Left ventricle myocardium inferior (tissue), 1 donor: ENCODE measurements around the gene SURF2. TPM values are rescaled to one million over a fixed set of nuclear protein-coding genes. Genes with fewer than 3 reads are reported as not detected.
"Not testable (repeated sequence)": the region's sequence is repeated elsewhere in the genome, so short reads cannot be mapped to it uniquely, and the experiment has no call there.

Source experiments
- DNase-seq: peaks from one replicate; pipeline ENCODE4 v3.0.0-alpha.2; 2020
- H3K27ac ChIP-seq: fragments of 200-600 bp; replicated peaks from 2 replicates; pipeline ENCODE4 v1.8.0; 2021
- H3K27me3 ChIP-seq: fragments of 200-600 bp; 2 replicates; pipeline ENCODE4 v1.8.0; 2021; ENCODE audit warnings: low read depth
- H3K36me3 ChIP-seq: fragments of 200-600 bp; 2 replicates; pipeline ENCODE4 v1.8.0; 2021
- H3K4me1 ChIP-seq: fragments of 200-600 bp; 2 replicates; pipeline ENCODE4 v1.8.0; 2021
- H3K4me3 ChIP-seq: fragments of 200-600 bp; 2 replicates; pipeline ENCODE4 v1.8.0; 2021; ENCODE audit warnings: mild to moderate bottlenecking, moderate library complexity
- H3K9me3 ChIP-seq: fragments of 200-600 bp; replicated peaks from 2 replicates; pipeline ENCODE4 v1.8.0; 2021
- CTCF ChIP-seq: fragments of 200-600 bp; IDR thresholded peaks from 2 replicates; pipeline ENCODE4 v1.8.0; 2021; ENCODE audit warnings: antibody characterized with exemption, mild to moderate bottlenecking, borderline replicate concordance
- intact Hi-C: fragments of 100-400 bp; cut with micrococcal nuclease; formaldehyde crosslinking; loops from one replicate; pipeline ENCODE4 v1.11.0; 2022
- total RNA-seq: library from RNA; stranded (reverse); fragmentation: NEBNext Ultra II Directional; extraction: Animal tissue kit (Norgen Biotek cat#: 25700); gene quantifications from one replicate; pipeline ENCODE4 v1.2.1, GENCODE V29; 2021
- donor health status: DM: no; HTN: yes; CAD: no; lungs with severe emphysema.

The SURF2 gene
- total RNA-seq, 1 donor from 2014 or later = 17.4 TPM

- H3K9me3 ChIP-seq = no peaks in the 10 kb centered on the region
- DNase-seq = no peak
- intact Hi-C loops = no loop called here
- no peak overlapping the region for H3K4me3 ChIP-seq
- H3K36me3 ChIP-seq = no peaks in the 10 kb centered on the region
- no peak for TF ChIP-seq CTCF
- no peaks in the 10 kb centered on the region for H3K4me1 ChIP-seq
- no peak overlapping the region for H3K27ac ChIP-seq
- H3K27me3 ChIP-seq = peaks cover 16% of the 10 kb centered on the region
Observed at GRCh38 chr9:133386338-133386737, 30.0 kb downstream of the SURF2 start.

GRCh38 chr9:133387680-133388079 lies 31.3 kb downstream of the SURF2 start:
- Histone ChIP-seq H3K27ac (no peak overlapping the region), H3K4me1 (no peaks in the 10 kb centered on the region), H3K36me3 (no peaks in the 10 kb centered on the region), H3K4me3 (no peak overlapping the region), H3K27me3 (peaks cover 21% of the 10 kb centered on the region), H3K9me3 (no peaks in the 10 kb centered on the region)
- no peak for TF ChIP-seq CTCF
- intact Hi-C loops = no loop called here
- no peak for DNase-seq

- Histone ChIP-seq H3K27ac (no peak overlapping the region), H3K4me3 (no peak overlapping the region), H3K4me1 (no peaks in the 10 kb centered on the region), H3K36me3 (no peaks in the 10 kb centered on the region), H3K9me3 (no peaks in the 10 kb centered on the region), H3K27me3 (peaks cover 34% of the 10 kb centered on the region)
- DNase-seq = no peak
- intact Hi-C loops = no loop called here
- TF ChIP-seq CTCF = no peak
Observed at GRCh38 chr9:133389025-133389557, 32.7 kb downstream of the SURF2 start.

GRCh38 chr9:133389562-133389961 lies 33.2 kb downstream of the SURF2 start:
- no peaks in the 10 kb centered on the region for H3K4me1 ChIP-seq
- H3K27ac ChIP-seq = no peak overlapping the region
- intact Hi-C loops = no loop called here
- no peak for DNase-seq
- H3K4me3 ChIP-seq = no peak overlapping the region
- TF ChIP-seq CTCF = no peak
- peaks cover 39% of the 10 kb centered on the region for H3K27me3 ChIP-seq
- H3K36me3 ChIP-seq = no peaks in the 10 kb centered on the region
- H3K9me3 ChIP-seq = no peaks in the 10 kb centered on the region

- no peak for TF ChIP-seq CTCF
- H3K9me3 ChIP-seq = no peaks in the 10 kb centered on the region
- H3K27me3 ChIP-seq = peaks cover 50% of the 10 kb centered on the region
- no peak for DNase-seq
- no peaks in the 10 kb centered on the region for H3K4me1 ChIP-seq
- H3K4me3 ChIP-seq = no peak overlapping the region
- H3K36me3 ChIP-seq = no peaks in the 10 kb centered on the region
- intact Hi-C loops = no loop called here
- H3K27ac ChIP-seq = no peak overlapping the region
Observed at GRCh38 chr9:133390713-133391112, 34.4 kb downstream of the SURF2 start.

GRCh38 chr9:133391449-133391848 lies 35.1 kb downstream of the SURF2 start:
- peaks cover 55% of the 10 kb centered on the region for H3K27me3 ChIP-seq
- H3K27ac ChIP-seq, H3K9me3 ChIP-seq, DNase-seq, H3K4me3 ChIP-seq, H3K4me1 ChIP-seq, intact Hi-C loops, H3K36me3 ChIP-seq: not testable (repeated sequence)

- intact Hi-C loops, H3K36me3 ChIP-seq, H3K4me3 ChIP-seq, H3K4me1 ChIP-seq, DNase-seq, H3K27ac ChIP-seq, H3K9me3 ChIP-seq: not testable (repeated sequence)
- peaks cover 55% of the 10 kb centered on the region for H3K27me3 ChIP-seq
Observed at GRCh38 chr9:133392308-133392707, 36.0 kb downstream of the SURF2 start.
